Right renal pelvis (tissue), 4 donors: Measurements from ENCODE around the gene TSPO. TPM values are rescaled to one million over a fixed set of nuclear protein-coding genes. Genes with fewer than 3 reads are reported as not detected.

Experiments used
- polyA plus RNA-seq, 4 donors: library from polyadenylated mRNA; unstranded; fragments of 120-200 nt; gene quantifications; one replicate each; pipeline ENCODE4 v1.2.1, GENCODE V29; 2013; ENCODE audit not compliant: insufficient read length in 4 of 4

Gene TSPO
- polyA plus RNA-seq, 4 donors, result 20.9 to 40.6 (median 22.4) TPM

Other genes with a start within 250 kb of the TSPO start
- gene PACSIN2, start 136.4 kb upstream of the TSPO start, polyA plus RNA-seq, result 10 to 100 TPM; 64.6 to 68.8 (median 67.8) TPM
- 10 to 100 TPM; 15.4 to 20.6 (median 19.1) TPM for gene TTLL1, start 62.2 kb upstream of the TSPO start, polyA plus RNA-seq
- 1 to 10 TPM; 1.1 to 1.8 (median 1.2) TPM for gene BIK, start 40.8 kb upstream of the TSPO start, polyA plus RNA-seq
- 10 to 100 TPM; 19.4 to 27.6 (median 21.7) TPM for gene MCAT, start 8.2 kb upstream of the TSPO start, polyA plus RNA-seq
- gene TTLL12, start 35.6 kb downstream of the TSPO start, polyA plus RNA-seq, result 10 to 100 TPM; 20.8 to 31.6 (median 27.8) TPM
- gene SCUBE1, start 191.8 kb downstream of the TSPO start, polyA plus RNA-seq, result 1 to 10 TPM; 5.7 to 8.7 (median 7.8) TPM